Dedifferentiated amniotic fluid mesenchymal stem cell (primary cell): Measurements from ENCODE around the gene EIF4E3.

ENCODE experiments used
- DNase-seq: peaks from one replicate; pipeline ENCODE4 v3.0.0-alpha.2; 2016; ENCODE audit errors: extremely low spot score

The EIF4E3 gene

GRCh38 chr3:71723452-71724170 lies 1.6 kb downstream of the EIF4E3 start:
- DNase-seq = no peak

GRCh38 chr3:71722693-71723092 lies 2.5 kb downstream of the EIF4E3 start:
- no peak for DNase-seq

GRCh38 chr3:71721651-71722157 lies 3.5 kb downstream of the EIF4E3 start:
- no peak for DNase-seq

GRCh38 chr3:71721002-71721401 lies 4.2 kb downstream of the EIF4E3 start:
- no peak for DNase-seq

- no peak for DNase-seq
These were observed 7.1 kb downstream of the EIF4E3 start for GRCh38 chr3:71718072-71718471.

GRCh38 chr3:71714595-71714994 lies 10.6 kb downstream of the EIF4E3 start:
- DNase-seq = no peak

- no peak for DNase-seq
These were observed 12.2 kb downstream of the EIF4E3 start for GRCh38 chr3:71713041-71713440.

- DNase-seq = peak; percentile 75
These were observed 14.2 kb downstream of the EIF4E3 start for GRCh38 chr3:71710906-71711494.

- no peak for DNase-seq
These were observed 15.2 kb downstream of the EIF4E3 start for GRCh38 chr3:71709908-71710511.

- no peak for DNase-seq
These were observed 16.6 kb downstream of the EIF4E3 start for GRCh38 chr3:71708476-71709105.

- DNase-seq = no peak
These were observed 17.6 kb downstream of the EIF4E3 start for GRCh38 chr3:71707595-71707994.

- no peak for DNase-seq
These were observed 19.5 kb downstream of the EIF4E3 start for GRCh38 chr3:71705681-71706080.

GRCh38 chr3:71704915-71705314 lies 20.3 kb downstream of the EIF4E3 start:
- no peak for DNase-seq

GRCh38 chr3:71703797-71704196 lies 21.4 kb downstream of the EIF4E3 start:
- DNase-seq = no peak

GRCh38 chr3:71702131-71703024 lies 22.8 kb downstream of the EIF4E3 start:
- DNase-seq = no peak

GRCh38 chr3:71701251-71701762 lies 23.9 kb downstream of the EIF4E3 start:
- no peak for DNase-seq

GRCh38 chr3:71695000-71695482 lies 30.2 kb downstream of the EIF4E3 start:
- no peak for DNase-seq

GRCh38 chr3:71694358-71694999 lies 30.7 kb downstream of the EIF4E3 start:
- peak; percentile 89 for DNase-seq

- DNase-seq = no peak
These were observed 31.6 kb downstream of the EIF4E3 start for GRCh38 chr3:71693641-71694040.

- no peak for DNase-seq
These were observed 33.1 kb downstream of the EIF4E3 start for GRCh38 chr3:71692139-71692538.
